RCC 7860 (cell line): ENCODE measurements around the gene MAPK14.

Experiments used
- DNase-seq: peaks from one replicate; pipeline ENCODE4 v3.0.0-alpha.2; 2015; ENCODE audit warnings: low spot score
- FAIRE-seq: peaks from 2 replicates; lab custom pipeline; 2012; peaks lifted over from hg19 to GRCh38; lab: Jason Lieb, UNC

MAPK14 gene

DNA sequence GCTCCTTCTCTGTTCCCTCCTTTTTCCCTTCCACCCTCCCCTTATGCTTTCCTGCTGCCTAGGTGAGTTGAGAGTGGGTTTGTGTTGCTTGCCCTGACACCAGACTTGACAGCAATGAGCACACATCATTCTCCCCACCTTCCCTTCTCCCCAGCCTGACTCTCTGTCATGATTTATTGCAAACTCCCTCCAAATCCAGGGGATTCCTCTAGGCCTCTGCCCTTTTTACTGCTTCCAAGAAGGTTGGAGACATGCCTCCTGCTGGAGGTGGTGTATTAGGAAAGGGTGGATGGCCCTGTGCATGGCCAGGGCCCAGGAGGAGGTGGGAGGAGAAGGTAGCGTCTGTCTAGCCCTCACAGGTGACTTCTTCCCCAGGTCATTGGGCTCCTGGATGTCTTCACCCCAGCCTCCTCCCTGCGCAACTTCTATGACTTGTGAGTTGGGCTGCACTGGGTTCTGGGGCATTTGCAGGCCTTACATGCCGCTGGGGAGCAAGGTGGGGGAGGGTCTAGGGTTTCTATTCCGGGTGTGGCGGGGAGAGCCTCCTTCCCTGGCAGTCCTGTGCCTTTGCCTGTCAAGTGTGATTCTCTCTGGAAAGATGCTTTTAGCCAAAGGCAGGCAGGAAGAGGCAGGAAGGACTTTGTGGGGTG, 104.8 kb downstream of the MAPK14 start:
- FAIRE-seq = no peak
- no peak for DNase-seq

DNA sequence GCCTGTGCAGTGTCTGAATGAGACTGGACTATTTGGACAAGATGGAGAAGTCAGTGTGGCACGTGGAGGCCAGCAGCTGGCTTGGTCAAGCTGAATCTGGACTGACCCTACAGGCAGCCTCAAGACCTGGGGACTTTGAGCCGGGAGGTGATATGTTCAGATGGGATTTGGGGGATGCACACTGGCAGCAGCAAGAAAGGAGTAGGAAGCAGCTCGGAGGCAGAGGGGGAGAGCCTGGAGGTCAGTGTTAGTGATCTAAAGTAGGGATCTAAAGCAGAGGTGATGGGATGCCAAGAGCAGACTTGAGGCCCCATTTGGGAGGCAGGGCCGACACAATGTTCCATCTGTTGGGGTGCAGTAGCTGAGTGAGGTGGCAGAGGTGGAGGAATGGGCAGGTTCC, 105.5 kb downstream of the MAPK14 start:
- DNase-seq = no peak
- FAIRE-seq = no peak

DNA sequence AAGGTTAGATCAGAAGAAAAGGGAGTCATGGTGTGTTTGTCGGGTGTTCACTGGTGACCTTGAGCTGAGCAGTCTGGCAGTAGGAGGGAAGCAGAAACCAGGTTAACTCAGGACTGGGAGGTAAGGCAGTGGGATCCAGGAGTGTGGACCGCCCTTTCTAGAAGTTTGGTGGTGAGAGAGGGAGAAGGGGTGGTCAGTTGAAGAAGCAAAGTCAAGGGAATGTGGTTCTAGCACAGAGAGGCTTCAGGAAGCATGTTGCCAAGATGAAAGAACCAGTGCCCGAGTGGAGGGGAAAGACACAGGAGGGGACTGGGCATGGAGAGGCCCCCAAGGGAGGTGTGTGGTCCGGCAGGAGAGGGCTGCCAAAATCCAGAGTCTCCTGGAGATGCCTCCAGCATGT, 106.3 kb downstream of the MAPK14 start:
- FAIRE-seq (no peak), DNase-seq (no peak)

DNA sequence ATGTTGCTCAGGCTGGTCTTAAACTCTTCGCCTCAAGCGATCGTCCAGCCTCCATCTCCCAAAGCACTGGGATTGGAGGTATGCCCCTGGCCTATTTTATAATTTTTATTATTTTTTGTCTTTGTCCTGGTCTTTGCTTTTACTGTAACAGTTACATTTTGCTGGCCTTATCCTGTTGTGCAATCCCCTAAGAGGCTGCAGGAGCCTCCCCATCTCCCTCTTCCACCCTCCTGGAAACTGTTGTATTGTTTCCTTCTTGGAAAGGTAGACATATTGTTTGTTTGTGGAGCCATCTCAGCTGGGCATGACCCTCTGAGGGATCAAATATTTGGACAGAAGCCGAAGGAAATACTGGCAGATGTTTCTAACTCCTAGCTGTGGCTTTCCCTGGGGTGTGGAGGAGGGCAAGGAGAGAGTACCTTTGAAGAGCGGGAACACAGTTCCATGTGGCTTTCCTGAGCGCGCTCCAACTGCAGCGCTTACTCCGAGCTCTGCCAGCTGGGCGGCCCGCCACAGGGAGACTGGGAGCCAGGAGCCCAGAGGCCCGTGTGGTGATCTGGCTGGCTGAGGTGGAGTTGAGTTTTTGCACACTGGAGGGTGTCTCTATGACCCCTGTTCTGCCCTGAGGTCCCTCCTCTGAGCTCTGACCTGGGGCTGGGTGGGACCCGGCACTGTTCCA, 107.6 kb downstream of the MAPK14 start:
- no peak for DNase-seq
- FAIRE-seq = no peak

DNA sequence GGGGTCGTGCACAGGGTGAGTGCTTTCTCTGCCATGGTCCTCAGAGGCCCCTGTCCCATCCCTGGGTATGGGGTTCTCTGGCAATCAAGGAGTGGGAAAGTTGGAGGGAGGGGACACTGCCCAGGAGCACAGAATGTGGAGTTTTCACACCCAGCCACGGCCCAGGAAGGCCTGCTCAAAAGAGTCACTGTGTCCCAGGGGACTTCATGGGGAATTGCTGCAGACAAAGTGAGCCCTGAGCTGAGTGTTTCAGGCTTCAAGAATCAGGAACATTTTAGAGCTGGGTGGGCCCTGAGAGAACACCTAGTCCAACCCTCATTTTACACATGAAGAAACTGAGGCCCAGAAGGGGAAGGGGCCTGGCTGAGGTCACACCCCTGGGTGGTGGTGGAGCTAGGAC, 108.4 kb downstream of the MAPK14 start:
- no peak for FAIRE-seq

DNA sequence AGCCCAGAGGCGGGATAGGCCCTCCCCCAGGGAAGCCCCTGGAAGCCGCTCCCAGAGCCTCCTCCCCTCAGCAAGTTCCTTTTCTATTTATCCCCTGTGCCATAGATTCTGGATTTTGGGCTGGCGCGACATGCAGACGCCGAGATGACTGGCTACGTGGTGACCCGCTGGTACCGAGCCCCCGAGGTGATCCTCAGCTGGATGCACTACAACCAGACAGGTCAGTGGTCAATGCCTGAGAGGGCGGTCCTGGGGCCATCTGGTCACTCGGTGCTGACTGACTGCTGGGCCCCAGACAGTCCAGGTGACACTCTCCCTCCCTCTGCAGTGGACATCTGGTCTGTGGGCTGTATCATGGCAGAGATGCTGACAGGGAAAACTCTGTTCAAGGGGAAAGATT, 108.9 kb downstream of the MAPK14 start:
- FAIRE-seq (no peak), DNase-seq (no peak)

More for the DNA sequence above, 108.4 kb downstream of the MAPK14 start:
- no peak for DNase-seq

DNA sequence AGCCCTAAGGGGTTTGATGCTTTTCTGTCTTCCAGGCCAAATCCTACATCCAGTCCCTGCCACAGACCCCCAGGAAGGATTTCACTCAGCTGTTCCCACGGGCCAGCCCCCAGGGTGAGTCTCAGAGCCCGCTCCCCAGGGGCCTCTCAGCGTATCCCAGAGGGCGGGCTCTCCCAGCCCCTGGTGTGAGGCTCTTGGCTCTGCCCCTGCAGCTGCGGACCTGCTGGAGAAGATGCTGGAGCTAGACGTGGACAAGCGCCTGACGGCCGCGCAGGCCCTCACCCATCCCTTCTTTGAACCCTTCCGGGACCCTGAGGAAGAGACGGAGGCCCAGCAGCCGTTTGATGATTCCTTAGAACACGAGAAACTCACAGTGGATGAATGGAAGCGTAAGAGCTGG, 111.1 kb downstream of the MAPK14 start:
- FAIRE-seq (no peak), DNase-seq (no peak)

DNA sequence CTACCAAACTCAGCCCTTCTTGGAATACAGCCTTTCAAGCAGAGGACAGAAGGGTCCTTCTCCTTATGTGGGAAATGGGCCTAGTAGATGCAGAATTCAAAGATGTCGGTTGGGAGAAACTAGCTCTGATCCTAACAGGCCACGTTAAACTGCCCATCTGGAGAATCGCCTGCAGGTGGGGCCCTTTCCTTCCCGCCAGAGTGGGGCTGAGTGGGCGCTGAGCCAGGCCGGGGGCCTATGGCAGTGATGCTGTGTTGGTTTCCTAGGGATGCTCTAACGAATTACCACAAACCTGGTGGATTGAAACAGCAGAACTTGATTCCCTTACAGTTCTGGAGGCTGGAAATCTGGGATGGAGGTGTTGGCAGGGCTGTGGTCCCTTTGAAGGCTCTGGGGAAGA, 111.8 kb downstream of the MAPK14 start:
- no peak for FAIRE-seq
- no peak for DNase-seq

DNA sequence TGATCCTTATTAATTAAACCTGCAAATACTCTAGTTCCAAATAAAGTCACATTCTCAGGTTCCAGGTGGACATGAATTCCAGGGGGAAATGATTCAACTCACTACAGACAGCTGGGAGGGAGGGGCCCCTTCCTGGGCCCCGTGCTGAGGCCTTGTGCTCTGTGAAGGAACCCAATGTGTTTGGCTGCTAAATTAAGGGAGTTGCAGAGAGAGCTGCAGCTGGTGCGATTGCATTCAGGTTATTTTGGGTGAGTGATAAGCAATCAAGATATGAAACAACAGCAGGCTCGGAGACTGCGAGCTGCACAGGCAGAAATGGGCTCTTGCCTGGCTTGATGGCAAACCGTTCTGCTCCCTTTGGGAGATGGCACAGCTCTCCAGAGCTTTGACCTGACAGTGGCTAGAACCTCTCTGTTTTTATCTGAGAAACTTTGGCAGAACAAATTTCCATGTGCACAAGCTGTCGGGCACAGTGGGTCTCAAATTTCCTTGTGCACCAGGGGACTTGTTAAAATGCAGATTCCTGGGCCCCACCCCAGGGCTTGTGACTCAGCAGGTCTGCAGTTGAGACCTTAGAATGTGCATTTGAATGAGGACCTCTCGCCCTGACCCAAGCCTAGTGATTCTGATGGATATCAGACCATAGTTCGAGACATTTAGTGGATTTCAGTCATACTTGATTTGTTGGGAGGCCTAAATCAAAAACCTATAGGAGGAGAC, 112.5 kb downstream of the MAPK14 start:
- DNase-seq = no peak
- FAIRE-seq = no peak

DNA sequence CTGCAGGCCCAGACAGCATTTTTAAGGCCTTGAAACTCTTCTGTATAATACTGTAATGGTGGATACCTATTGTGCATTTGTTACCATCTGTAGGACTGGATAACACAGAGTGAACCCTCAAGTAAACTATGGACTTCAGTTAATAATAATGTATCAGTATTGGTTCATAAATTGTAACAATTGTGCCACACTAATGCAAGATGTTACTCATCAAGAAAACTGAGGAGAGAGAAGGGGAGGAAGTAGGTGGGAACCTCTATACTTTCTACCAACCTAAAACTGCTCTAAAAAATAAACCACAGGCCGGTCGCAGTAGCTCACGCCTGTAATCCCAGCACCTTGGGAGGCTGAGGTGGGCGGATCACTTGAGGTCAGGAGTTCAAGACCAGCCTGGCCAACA, 113.5 kb downstream of the MAPK14 start:
- FAIRE-seq = no peak
- no peak for DNase-seq

DNA sequence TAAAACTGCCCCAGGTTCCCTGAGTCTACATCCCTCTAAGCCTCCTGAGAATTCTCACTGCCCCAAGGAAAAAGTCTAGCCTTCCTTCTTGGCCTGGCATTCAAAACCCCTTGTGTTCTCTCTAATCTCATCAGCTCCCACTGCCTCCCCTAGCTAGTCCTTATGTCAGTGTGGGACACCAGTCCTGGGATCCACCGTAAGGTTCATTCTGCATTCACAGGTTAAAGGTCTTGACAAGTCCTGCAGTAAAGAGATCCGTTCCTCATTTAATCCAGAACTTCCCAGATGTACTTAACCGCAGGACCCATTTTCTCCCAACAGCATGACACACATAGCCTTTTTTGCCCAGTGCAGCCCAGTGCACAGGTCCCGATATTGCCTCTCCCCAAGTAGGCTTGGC, 114.4 kb downstream of the MAPK14 start:
- FAIRE-seq = no peak
- DNase-seq = no peak

DNA sequence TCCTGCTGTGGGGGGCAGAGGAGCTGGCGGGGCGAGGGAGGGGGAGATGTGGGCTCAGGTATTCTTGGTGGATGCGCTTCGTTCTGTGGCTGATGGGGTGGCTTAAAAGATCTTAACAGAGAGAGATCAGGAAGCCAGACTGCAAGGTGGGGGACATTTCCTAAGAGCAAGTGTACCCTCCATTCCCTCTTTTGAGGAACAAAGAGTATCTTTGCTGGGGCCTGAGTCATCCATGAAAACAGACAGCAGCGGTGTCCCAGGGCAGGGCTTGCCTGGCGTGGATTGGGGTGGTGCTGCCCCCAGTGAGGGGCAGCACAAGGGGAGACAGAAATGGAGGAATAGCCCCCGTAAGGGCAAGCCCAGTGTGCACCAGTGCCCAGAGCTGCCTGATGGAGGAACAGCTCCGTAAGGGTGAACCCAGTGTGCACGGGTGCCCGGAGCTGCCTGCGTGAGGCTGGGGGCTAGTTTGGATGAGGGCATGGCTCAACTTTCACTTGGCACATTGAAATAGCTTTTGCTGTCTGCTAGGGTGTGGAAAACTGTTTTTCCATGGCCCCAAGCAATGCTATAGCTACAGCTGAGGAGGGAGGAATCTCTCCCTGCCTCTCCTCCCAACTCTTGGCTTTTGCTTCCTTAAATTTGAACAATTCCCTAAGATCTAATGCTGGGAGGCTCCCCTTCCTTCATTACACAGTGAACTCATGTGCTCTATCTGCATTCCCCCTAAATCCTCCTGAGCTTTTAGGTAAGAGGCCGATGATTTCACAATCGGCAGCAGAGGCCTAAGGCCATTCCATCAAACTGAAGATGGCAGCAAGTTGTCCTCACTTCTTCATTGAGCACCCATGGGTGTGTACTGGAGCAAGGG, 115.6 kb downstream of the MAPK14 start:
- no peak for DNase-seq
- FAIRE-seq = no peak

DNA sequence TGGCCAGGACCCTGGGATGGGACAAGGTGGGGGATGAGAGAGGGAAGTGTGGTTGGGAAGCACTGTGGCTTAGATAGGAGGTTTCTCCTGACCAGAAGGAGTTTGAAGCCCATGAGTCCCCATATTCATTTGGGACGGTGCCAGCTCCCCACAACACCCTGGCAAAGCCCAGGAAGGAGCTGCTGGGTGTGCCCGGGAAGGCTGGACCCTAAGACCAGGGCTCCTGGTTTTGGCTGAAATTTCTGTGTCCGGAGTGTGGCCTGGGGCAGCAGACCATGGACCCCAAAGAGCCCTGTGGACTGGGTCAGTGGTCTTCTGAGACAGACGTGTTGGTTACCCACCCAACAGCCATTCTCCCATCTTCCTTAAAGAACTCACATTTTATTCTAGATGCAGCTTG, 117.9 kb downstream of the MAPK14 start:
- FAIRE-seq (no peak), DNase-seq (no peak)

DNA sequence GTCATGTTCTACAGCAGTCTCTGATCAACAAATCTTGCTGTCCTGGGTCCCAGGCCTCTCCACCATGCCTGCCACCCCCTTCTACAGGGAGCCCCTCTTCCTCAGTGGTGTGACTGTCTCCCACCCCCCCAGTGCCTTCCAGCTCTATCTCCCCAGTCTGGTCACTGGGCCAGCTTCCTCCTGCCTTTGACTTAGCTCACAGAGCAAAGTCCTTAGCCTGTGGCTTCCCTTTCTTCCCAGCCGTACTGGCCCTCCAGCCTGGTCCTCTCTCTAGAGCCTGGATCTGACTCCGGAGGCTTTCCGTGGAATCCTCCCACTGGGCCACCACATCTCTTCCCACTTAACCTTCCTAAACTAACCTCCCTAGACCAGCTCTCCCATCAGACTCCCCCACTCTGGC, 119.7 kb downstream of the MAPK14 start:
- FAIRE-seq (no peak), DNase-seq (no peak)

DNA sequence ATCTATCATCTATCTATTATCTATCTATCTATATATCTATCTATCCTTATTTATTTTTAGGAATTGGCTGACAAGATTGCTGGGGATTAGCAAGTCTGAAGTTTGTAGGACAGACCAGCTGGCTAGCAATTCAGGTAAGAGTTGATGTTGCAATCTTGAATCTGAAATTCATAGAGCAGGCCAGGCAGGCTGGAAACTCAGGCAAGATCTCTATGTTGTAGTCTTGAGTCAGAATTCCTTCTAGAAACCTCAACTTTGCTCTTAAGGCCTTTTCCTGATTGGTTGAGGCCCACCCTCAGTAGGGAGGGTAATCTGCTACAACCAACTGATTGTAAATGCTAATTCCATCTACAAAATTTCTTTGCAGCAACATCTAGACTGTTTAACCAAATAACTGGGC, 121.9 kb downstream of the MAPK14 start:
- DNase-seq (no peak), FAIRE-seq (no peak)

DNA sequence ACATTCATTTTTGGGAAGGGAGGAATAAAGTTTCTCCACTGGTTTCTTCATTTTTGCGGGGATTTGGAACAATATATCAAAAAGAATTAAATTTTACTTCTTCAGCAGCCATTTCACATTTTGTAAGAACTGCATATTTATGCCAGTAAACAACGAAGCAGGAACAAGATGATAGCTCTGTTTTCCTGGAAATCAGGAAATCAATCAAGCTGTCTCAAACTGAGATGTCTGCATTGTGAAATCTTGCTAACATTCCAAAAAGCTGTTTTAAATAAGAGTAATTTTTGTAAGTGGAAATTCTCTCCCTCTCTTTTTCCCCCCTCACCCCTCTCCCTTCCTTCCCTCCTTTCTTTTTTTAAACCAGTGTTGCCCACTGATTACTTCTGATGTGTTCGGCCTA, 122.7 kb downstream of the MAPK14 start:
- FAIRE-seq = no peak
- no peak for DNase-seq

DNA sequence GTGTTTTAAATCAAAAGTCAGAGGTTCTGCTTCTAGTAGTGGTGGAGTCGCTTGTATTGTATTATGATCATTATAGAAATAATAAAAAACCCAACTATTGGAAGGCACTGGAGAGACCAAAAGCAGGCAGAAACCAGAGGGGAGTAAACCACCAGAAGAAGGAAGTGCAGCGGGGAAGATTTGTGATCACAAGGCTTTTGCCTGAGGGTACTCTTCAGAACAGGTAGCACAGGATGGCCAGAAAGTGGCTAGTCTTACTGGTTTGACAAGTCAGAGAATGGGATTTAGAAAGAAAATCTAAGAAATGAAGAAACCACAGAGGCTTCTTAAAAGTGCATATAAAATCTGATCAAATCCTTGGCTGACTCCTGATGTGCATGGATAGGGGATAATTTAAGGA, 126.7 kb downstream of the MAPK14 start:
- FAIRE-seq (no peak), DNase-seq (no peak)

DNA sequence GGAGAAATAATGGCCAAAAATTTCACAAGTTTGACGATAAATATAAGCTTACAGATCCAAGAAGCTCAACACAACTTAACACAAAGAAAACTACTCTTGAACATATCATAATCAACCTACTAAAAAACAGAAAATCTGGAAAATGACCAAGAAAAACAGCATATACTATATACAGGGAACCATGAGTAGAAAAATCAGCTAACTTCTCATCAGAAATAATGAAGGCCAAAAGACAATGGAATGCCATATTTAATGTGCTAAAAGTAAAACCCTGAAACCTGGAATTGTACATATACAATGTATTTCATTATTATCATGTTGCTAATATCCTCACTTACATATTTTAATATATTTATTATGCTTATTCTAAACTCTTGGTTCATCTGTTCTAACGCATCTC, 128.1 kb downstream of the MAPK14 start:
- no peak for FAIRE-seq

DNA sequence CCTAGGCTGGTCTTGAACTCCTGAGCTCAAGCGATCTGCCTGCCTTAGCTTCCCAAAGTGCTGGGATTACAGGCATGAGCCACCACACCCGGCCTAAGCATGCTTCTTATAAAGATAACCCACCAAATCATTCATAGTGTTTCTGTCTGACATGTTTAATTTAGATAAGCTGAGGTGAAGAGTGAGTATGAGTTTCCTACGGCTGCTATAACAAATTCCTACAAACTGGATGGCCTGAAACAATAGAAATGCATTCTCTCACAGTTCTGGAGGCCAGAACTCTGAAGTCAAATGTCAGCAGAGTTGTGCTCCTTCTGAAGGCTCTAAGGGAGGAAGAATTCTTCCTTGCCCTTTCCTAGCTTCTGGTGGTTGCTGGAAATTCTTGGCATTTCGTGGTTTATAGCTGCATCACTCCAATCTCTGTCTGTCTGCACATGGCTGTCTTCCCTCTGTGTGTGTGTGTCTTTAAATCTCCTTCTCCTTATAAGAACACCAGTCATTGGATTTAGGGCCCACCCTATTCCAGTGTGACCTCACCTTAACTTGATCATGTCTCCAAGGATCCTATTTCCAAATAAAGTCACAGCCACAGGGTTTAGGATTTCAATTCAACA, 132.6 kb downstream of the MAPK14 start:
- FAIRE-seq (no peak), DNase-seq (no peak)

More for the DNA sequence above, 128.1 kb downstream of the MAPK14 start:
- DNase-seq = no peak
